Breast epithelium (tissue), 4 donors: ENCODE data around the gene MMS19. TPM values are rescaled to one million over a fixed set of nuclear protein-coding genes. Genes with fewer than 3 reads are reported as not detected.
"Not testable (repeated sequence)": the region's sequence is repeated elsewhere in the genome, so short reads cannot be mapped to it uniquely, and the experiment has no call there.

ENCODE experiments used
- DNase-seq, 2 donors: peaks; one replicate each; pipeline ENCODE4 v3.0.0-alpha.2; 2019; ENCODE audit warnings: low spot score in 2 of 2
- H3K27ac ChIP-seq, 2 donors: fragments of 200-600 bp; sonication (generic) in 1 of 2; one replicate each; pipeline ENCODE4 v1.5.1; 2016 to 2019; ENCODE audit warnings: mild to moderate bottlenecking in 1 of 2
- H3K27me3 ChIP-seq, 2 donors: fragments of 200-600 bp; sonication (generic) in 1 of 2; one replicate each; pipeline versions ENCODE4 v1.5.1 to v1.6.0; 2017 to 2019; ENCODE audit warnings: control low read depth in 1 of 2, mild to moderate bottlenecking in 1 of 2
- H3K36me3 ChIP-seq: fragments of 200-600 bp; one replicate; pipeline ENCODE4 v1.5.1; 2019
- H3K4me1 ChIP-seq, 2 donors: fragments of 200-600 bp; sonication (generic); one replicate each; pipeline ENCODE4 v1.5.1; 2016 to 2019; ENCODE audit warnings: control low read depth in 1 of 2
- H3K4me3 ChIP-seq, 3 donors: fragments of 200-600 bp; sonication (generic); 1 replicate in 2 of 3; 2 replicates in 1 of 3; pipeline ENCODE4 v1.5.1; 2016 to 2019; ENCODE audit warnings: mild to moderate bottlenecking in 3 of 3, moderate library complexity in 2 of 3
- H3K9me3 ChIP-seq, 2 donors: fragments of 200-600 bp; sonication (generic) in 1 of 2; one replicate each; pipeline ENCODE4 v1.5.1; 2016 to 2019; ENCODE audit warnings: control low read depth in 1 of 2
- CTCF ChIP-seq, 3 donors: fragments of 450-650 bp; IDR thresholded peaks; one replicate each; pipeline ENCODE4 v1.5.1; 2016 to 2017; ENCODE audit warnings: antibody characterized with exemption in 3 of 3, mild to moderate bottlenecking in 3 of 3, moderate library complexity in 3 of 3
- POLR2A ChIP-seq: fragments of 450-650 bp; IDR thresholded peaks from one replicate; pipeline ENCODE4 v1.6.1; 2016; ENCODE audit warnings: antibody characterized with exemption, mild to moderate bottlenecking, moderate library complexity
- POLR2AphosphoS5 ChIP-seq, 3 donors: sonication (generic); formaldehyde crosslinking; IDR thresholded peaks; one replicate each; pipeline ENCODE4 v1.6.1; 2017; ENCODE audit warnings: antibody characterized with exemption in 3 of 3
- intact Hi-C: fragments of 100-400 bp; cut with DNase I; formaldehyde crosslinking; loops from one replicate; pipeline ENCODE4 v1.15.1; 2023; ENCODE audit warnings: low total_unique reads
- total RNA-seq, 3 donors: library from RNA; depleted of rRNA; stranded (reverse); fragments of >200 nt; gene quantifications; one replicate each; pipeline ENCODE4 v1.1.0, GENCODE V29; 2016

Gene MMS19
- total RNA-seq, 3 donors from 2014 or later: 73.0 to 109 (median 78.7) TPM

GRCh38 chr10:97481071-97481470, 17.2 kb downstream of the MMS19 start:
- TF ChIP-seq CTCF (IDR thresholded peaks at IDR 0.05): no peak
- TF ChIP-seq POLR2AphosphoS5 (IDR thresholded peaks at IDR 0.05): no peak
- TF ChIP-seq POLR2A: no peak
- Histone ChIP-seq H3K9me3 (no peaks in the 10 kb centered on the region), H3K27ac (peak overlapping the region; percentile 38 to 52), H3K4me3 (no peak overlapping the region), H3K36me3 (peaks cover 5% of the 10 kb centered on the region), H3K27me3 (no peaks in the 10 kb centered on the region), H3K4me1 (no peaks in the 10 kb centered on the region)
- no peak for DNase-seq
- intact Hi-C loops: no loop called here

GRCh38 chr10:97479939-97480338, 18.3 kb downstream of the MMS19 start:
- H3K27ac ChIP-seq: no peak overlapping the region
- no peak for DNase-seq
- TF ChIP-seq POLR2A: no peak

GRCh38 chr10:97479410-97479809, 18.8 kb downstream of the MMS19 start:
- DNase-seq, H3K4me1 ChIP-seq, H3K27me3 ChIP-seq, H3K36me3 ChIP-seq, H3K4me3 ChIP-seq, H3K27ac ChIP-seq, H3K9me3 ChIP-seq: not testable (repeated sequence)
- intact Hi-C loops: loop anchor here (10.0 kb wide), 1 partner anchor 1145 kb away; no protein-coding TSS in a partner anchor

More at GRCh38 chr10:97479939-97480338, 18.3 kb downstream of the MMS19 start:
- Histone ChIP-seq H3K36me3 (peaks cover 5% of the 10 kb centered on the region), H3K4me3 (no peak overlapping the region), H3K4me1 (no peaks in the 10 kb centered on the region), H3K27me3 (no peaks in the 10 kb centered on the region), H3K9me3 (no peaks in the 10 kb centered on the region)
- intact Hi-C loops: loop anchor here (10.0 kb wide), 1 partner anchor 1145 kb away; no protein-coding TSS in a partner anchor

- Histone ChIP-seq H3K27me3 (no peaks in the 10 kb centered on the region), H3K36me3 (peaks cover 5% of the 10 kb centered on the region)
- TF ChIP-seq POLR2AphosphoS5 (IDR thresholded peaks at IDR 0.05) (no peak), CTCF (IDR thresholded peaks at IDR 0.05) (no peak), POLR2A (no peak)
Observed at GRCh38 chr10:97475936-97476594, 22.2 kb downstream of the MMS19 start.

GRCh38 chr10:97474918-97475317, 23.3 kb downstream of the MMS19 start:
- H3K27ac ChIP-seq: no peak overlapping the region

More at GRCh38 chr10:97475936-97476594, 22.2 kb downstream of the MMS19 start:
- no peak overlapping the region for H3K4me3 ChIP-seq
- no peaks in the 10 kb centered on the region for H3K4me1 ChIP-seq
- no peaks in the 10 kb centered on the region for H3K9me3 ChIP-seq
- intact Hi-C loops: loop anchor here (10.0 kb wide), 1 partner anchor 1149 kb away; no protein-coding TSS in a partner anchor
- no peak for DNase-seq
- peak overlapping the region in 1 of 2 donors; percentile 35 for H3K27ac ChIP-seq

GRCh38 chr10:97468781-97469180, 29.4 kb downstream of the MMS19 start:
- H3K4me3 ChIP-seq, H3K4me1 ChIP-seq, DNase-seq, H3K36me3 ChIP-seq, H3K27me3 ChIP-seq, H3K9me3 ChIP-seq: not testable (repeated sequence)
- intact Hi-C loops: loop anchor here (10.0 kb wide), 1 partner anchor 76 kb away; no protein-coding TSS in a partner anchor
- H3K27ac ChIP-seq: peak overlapping the region in 1 of 2 donors; percentile 1

More at GRCh38 chr10:97474918-97475317, 23.3 kb downstream of the MMS19 start:
- intact Hi-C loops: loop anchor here (10.0 kb wide), 1 partner anchor 1150 kb away; no protein-coding TSS in a partner anchor
- no peak overlapping the region for H3K4me3 ChIP-seq
- no peaks in the 10 kb centered on the region for H3K9me3 ChIP-seq
- H3K4me1 ChIP-seq: no peaks in the 10 kb centered on the region
- H3K27me3 ChIP-seq: no peaks in the 10 kb centered on the region
- TF ChIP-seq CTCF (IDR thresholded peaks at IDR 0.05): no peak
- TF ChIP-seq POLR2A: no peak
- TF ChIP-seq POLR2AphosphoS5 (IDR thresholded peaks at IDR 0.05): no peak
- H3K36me3 ChIP-seq: peaks cover 5% of the 10 kb centered on the region
- DNase-seq: no peak
